COLO668 (cell line): ENCODE results near the gene WDR70.
A peak's percentile ranks its signal among the peaks of the same experiment; 100 is the strongest.
"Not testable (repeated sequence)": the region's sequence is repeated elsewhere in the genome, so short reads cannot be mapped to it uniquely, and the experiment has no call there.

Source experiments
- DNase-seq: peaks from one replicate; lab custom pipeline; 2025; ENCODE audit not compliant: unreplicated experiment; lab: John Stamatoyannopoulos, UW

The WDR70 gene

GRCh38 chr5:37787742-37788141, 408.6 kb downstream of the WDR70 start:
- DNase-seq = no peak

DNA sequence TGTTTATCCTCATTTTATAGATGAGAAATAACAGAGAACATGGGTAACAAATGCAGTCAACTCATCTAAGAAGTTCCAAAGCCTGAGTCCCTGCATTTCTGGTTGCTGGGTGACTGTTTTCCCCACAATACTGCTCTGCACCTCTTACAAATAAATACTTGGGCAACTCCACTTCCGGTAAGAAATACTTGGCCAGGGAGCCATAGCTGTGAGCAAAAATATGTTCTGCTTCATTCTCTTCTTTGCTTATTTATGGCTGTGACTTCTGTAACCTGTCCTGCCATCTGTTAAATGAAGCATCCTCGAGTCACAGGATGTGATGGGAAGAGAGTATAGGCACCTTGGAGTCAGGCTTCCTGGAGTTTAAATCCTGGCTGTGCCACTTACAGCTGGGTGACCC, 410.9 kb downstream of the WDR70 start:
- DNase-seq = no peak

DNA sequence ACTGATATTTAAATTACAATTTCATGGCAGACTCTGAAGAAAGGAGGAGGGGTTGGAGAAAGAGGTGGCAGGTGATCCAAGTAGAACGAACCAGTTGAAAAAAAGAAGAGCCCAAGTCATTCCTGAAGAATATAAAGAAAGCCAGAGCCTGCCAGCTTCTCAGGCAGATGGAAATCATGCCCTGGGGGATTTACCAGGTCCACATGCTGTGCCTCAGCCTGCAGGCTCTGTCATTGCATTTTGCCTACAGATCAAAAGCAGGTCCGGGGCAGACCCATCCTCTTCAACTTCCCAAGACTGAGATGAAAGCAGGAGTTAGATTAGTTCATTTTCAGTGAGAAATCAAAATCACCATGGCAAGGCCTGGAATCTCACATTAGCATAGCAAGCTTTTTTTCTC, 412.2 kb downstream of the WDR70 start:
- DNase-seq = no peak

DNA sequence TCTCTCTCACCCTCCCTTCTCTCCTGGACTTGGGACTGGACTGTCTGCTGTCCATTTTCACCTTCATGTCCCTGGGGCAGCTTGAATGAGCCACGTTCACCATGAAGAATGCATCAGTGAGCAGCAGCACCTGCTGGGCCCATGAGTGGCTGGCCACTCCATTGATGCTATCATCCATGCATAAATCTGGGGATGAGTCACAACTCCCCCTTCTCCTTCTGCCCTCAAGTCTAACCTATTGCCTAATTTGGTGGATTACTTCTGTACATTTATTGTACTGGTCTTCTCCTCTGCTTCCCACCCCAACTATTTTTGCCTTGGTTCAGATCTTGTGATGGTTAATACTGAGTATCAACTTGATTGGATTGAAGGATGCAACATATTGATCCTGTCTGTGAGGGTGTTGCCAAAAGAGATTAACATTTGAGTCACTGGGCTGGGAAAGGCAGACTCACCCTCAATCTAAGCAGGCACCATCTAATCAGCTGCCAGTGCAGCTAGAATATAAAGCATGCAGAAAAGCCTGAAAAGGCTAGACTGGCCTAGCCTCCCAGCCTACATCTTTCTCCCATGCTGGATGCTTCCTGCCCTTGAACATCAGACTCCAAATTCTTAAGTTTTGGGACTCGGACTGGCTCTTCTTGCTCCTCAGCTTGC, 414.0 kb downstream of the WDR70 start:
- DNase-seq = peak; percentile 56

DNA sequence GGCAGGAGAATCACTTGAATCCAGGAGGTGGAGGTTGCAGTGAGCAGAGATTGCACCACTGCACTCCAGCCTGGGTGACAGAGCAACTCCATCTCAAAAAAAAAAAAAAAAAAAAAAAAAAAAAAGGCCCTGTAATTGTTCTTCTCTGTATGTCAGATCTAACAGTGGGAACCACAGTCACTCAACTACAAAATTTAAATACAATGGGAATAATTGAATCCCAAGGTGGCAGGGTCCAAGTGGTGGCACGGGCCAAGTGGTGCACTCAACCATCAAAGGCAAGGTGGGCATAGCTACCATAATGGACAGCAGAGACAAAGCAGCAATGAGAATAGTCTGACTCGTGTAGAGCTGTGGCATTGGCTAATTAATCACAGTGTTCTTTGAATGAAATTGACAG, 416.2 kb downstream of the WDR70 start:
- DNase-seq = not testable (repeated sequence)

GRCh38 chr5:37796435-37796834, 417.3 kb downstream of the WDR70 start:
- not testable (repeated sequence) for DNase-seq

DNA sequence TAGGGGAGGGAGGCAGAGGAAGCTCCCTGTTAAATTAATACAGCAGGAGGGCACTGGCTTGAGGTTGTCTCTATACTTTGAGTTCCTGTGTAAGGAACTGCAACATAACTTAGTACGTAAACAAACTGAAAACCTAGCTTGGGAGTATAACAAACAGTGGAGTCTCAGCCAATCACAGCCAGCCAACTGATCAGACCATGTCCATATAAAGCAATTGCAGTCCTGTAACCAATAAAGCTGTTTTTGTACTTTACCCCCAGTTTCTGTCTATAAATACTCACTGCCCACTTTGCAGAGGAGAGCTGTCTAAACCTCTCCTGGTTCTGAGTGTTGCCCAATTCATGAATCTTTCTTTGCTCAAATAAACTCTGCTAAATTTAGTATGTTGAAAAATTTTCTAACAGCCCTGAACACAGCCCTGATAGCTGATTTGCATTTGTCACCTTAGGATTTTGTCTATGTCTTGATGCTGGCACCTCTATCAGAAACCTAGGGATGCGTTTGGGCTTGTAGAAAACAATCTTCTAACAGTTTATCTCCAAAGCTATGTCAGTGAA, 420.8 kb downstream of the WDR70 start:
- DNase-seq = no peak

DNA sequence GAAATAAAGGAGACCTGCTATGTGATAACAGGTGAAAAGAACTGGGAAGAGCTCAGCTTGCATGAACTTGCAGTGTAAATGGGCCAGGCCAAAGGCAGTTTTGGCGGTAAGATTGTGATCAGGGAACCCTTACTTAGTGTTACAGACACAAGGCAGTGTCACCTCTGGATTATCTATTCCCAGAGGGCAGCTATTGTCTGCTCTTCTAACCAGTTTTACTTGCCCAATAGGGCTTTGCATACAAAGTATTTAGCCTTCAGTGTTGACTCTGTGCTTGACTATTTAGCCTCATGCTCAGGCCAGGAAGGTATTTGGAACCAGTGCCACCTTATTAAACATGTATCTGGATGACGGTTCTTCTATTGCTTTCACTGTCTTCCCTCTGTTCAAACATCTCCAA, 422.4 kb downstream of the WDR70 start:
- DNase-seq = no peak
